DND-41 (cell line): Measurements from ENCODE around the gene ESR2.

Experiments used
- ATAC-seq: fragments of 200-7000 bp; cut with Tn5 transposase; 3 replicates; pipeline ENCODE4 v1.9.1; 2021; ENCODE audit warnings: low read depth; ENCODE audit not compliant: insufficient read depth
- DNase-seq: peaks from one replicate; pipeline ENCODE4 v3.0.0-alpha.2; 2020
- H2AFZ ChIP-seq: 2 replicates; pipeline ENCODE4 v1.6.0; 2012; ENCODE audit warnings: low read depth, low read length
- H3K27ac ChIP-seq: 2 replicates; pipeline ENCODE4 v1.5.1; 2012; ENCODE audit warnings: low read length, inconsistent platforms
- H3K27me3 ChIP-seq: fragments of 200-600 bp; sonication (generic); 2 replicates; pipeline ENCODE4 v1.6.0; 2012; ENCODE audit warnings: low read length, mild to moderate bottlenecking, inconsistent platforms; ENCODE audit not compliant: insufficient read depth, poor library complexity
- H3K36me3 ChIP-seq: 2 replicates; pipeline ENCODE4 v1.5.1; 2012; ENCODE audit warnings: low read length, inconsistent platforms; ENCODE audit not compliant: insufficient read depth
- H3K4me1 ChIP-seq: 2 replicates; pipeline ENCODE4 v1.5.1; 2012; ENCODE audit warnings: mild to moderate bottlenecking, low read length; ENCODE audit not compliant: insufficient read depth
- H3K4me2 ChIP-seq: 2 replicates; pipeline ENCODE4 v1.6.0; 2012; ENCODE audit warnings: mild to moderate bottlenecking, moderate library complexity, low read length, inconsistent platforms; ENCODE audit not compliant: insufficient read depth
- H3K4me3 ChIP-seq, 2 experiments: fragments of 200-600 bp in 1 of 2; shearing (Covaris generic) in 1 of 2; 2 replicates each; pipeline ENCODE4 v1.5.1; 2012 to 2016; ENCODE audit warnings: inconsistent platforms in 2 of 2, low read length in 2 of 2, mild to moderate bottlenecking in 2 of 2, low read depth in 1 of 2, moderate library complexity in 1 of 2
- H3K79me2 ChIP-seq: 2 replicates; pipeline ENCODE4 v1.6.0; 2012; ENCODE audit warnings: low read length, inconsistent platforms; ENCODE audit not compliant: insufficient read depth
- H3K9ac ChIP-seq: 2 replicates; pipeline ENCODE4 v1.6.0; 2012; ENCODE audit warnings: low read depth, mild to moderate bottlenecking, inconsistent platforms, low read length, moderate library complexity
- H3K9me3 ChIP-seq: 2 replicates; pipeline ENCODE4 v1.5.1; 2012; ENCODE audit warnings: low read length, moderate library complexity, mild to moderate bottlenecking, inconsistent platforms; ENCODE audit not compliant: insufficient read depth, severe bottlenecking
- H4K20me1 ChIP-seq: 2 replicates; pipeline ENCODE4 v1.6.0; 2012; ENCODE audit warnings: low read length; ENCODE audit not compliant: insufficient read depth
- EZH2 ChIP-seq: IDR thresholded peaks from 3 replicates; pipeline ENCODE4 v1.6.1; 2012; ENCODE audit warnings: borderline replicate concordance, low read depth, mild to moderate bottlenecking, moderate library complexity, low read length, inconsistent platforms; ENCODE audit not compliant: severe bottlenecking
- TF ChIP-seq, protein P1 (sequence below): IDR thresholded peaks from 2 replicates; pipeline ENCODE4 v1.5.1; 2012; ENCODE audit warnings: borderline replicate concordance, low read length, moderate library complexity, mild to moderate bottlenecking; ENCODE audit not compliant: poor library complexity, severe bottlenecking; ENCODE audit errors: extremely low read depth

The ESR2 gene

DNA sequence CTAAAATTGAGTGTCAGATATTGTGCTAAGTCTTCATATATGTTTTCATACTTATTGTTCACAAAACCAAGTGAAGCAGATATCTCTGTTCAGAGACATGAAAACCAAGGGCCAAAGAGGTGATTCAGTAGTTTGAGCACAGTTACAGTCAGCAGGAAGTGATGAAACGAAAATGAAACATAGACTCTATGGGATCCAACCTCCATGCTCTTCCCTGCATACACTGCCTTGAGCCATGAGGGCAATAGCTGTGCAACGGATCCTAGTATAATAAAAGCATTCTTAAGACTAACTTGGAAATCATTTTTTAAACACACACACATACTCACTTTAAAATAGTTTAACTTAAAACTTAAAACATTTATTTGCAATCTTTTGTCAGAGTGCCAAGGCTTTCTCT, 27.9 kb downstream of the ESR2 start:
- Histone ChIP-seq H3K79me2 (no peaks in the 10 kb centered on the region), H3K27me3 (no peaks in the 10 kb centered on the region), H4K20me1 (no peaks in the 10 kb centered on the region), H3K36me3 (no peaks in the 10 kb centered on the region), H3K4me3 (no peak overlapping the region), H3K27ac (no peak overlapping the region), H3K4me2 (no peak overlapping the region), H2AFZ (peak overlapping the region; percentile 64), H3K9ac (no peak overlapping the region), H3K4me1 (peaks cover 7% of the 10 kb centered on the region), H3K9me3 (no peaks in the 10 kb centered on the region)
- peak; percentile 91 for ATAC-seq
- DNase-seq, result peak; percentile 13
- TF ChIP-seq, protein P1, sequence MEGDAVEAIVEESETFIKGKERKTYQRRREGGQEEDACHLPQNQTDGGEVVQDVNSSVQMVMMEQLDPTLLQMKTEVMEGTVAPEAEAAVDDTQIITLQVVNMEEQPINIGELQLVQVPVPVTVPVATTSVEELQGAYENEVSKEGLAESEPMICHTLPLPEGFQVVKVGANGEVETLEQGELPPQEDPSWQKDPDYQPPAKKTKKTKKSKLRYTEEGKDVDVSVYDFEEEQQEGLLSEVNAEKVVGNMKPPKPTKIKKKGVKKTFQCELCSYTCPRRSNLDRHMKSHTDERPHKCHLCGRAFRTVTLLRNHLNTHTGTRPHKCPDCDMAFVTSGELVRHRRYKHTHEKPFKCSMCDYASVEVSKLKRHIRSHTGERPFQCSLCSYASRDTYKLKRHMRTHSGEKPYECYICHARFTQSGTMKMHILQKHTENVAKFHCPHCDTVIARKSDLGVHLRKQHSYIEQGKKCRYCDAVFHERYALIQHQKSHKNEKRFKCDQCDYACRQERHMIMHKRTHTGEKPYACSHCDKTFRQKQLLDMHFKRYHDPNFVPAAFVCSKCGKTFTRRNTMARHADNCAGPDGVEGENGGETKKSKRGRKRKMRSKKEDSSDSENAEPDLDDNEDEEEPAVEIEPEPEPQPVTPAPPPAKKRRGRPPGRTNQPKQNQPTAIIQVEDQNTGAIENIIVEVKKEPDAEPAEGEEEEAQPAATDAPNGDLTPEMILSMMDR, result no peak
- TF ChIP-seq EZH2, result no peak

DNA sequence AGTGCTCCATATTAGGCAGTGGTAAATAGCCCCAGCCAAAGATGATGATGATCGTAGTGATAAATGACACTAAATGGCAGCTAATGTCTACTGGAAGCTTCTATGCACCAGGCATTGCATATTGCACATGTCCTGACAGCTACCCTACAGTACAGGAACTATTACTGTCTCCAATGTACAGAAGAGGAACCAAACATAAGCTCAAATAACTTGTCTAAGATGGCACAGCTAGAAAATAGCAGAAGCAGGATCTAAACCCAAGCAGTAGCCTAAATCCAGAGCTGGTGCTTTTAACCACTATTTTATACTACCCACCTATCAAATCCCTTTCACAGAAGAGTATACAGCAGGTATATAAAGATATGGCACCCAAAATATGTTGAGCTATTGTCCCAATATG, 28.9 kb downstream of the ESR2 start:
- ATAC-seq, result no peak

DNA sequence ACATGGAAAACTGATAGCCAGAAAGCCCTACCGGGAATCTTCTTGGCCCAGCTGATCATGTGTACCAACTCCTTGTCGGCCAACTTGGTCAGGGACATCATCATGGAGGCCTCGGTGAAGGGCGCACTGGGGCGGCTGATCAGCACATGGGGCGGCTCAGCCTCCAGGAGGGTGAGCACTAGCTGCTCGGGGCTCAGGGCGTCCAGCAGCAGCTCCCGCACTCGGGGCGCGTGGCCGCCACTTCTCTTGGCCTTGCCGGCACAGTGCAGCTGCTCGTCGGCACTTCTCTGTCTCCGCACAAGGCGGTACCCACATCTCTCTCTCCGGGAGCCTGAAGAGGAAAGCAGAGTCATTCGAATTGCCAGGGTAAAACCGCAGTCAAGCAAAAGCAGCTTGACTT, 33.8 kb downstream of the ESR2 start:
- TF ChIP-seq EZH2, result no peak
- TF ChIP-seq, protein P1, result no peak

More for the DNA sequence above, 28.9 kb downstream of the ESR2 start:
- Histone ChIP-seq H3K4me1 (peaks cover 7% of the 10 kb centered on the region), H3K36me3 (no peaks in the 10 kb centered on the region), H3K9ac (no peak overlapping the region), H3K79me2 (no peaks in the 10 kb centered on the region), H3K4me3 (no peak overlapping the region), H3K9me3 (no peaks in the 10 kb centered on the region), H3K27me3 (no peaks in the 10 kb centered on the region), H4K20me1 (no peaks in the 10 kb centered on the region), H3K4me2 (no peak overlapping the region), H2AFZ (no peak overlapping the region), H3K27ac (no peak overlapping the region)
- TF ChIP-seq, protein P1, result no peak
- no peak for TF ChIP-seq EZH2
- DNase-seq, result no peak

DNA sequence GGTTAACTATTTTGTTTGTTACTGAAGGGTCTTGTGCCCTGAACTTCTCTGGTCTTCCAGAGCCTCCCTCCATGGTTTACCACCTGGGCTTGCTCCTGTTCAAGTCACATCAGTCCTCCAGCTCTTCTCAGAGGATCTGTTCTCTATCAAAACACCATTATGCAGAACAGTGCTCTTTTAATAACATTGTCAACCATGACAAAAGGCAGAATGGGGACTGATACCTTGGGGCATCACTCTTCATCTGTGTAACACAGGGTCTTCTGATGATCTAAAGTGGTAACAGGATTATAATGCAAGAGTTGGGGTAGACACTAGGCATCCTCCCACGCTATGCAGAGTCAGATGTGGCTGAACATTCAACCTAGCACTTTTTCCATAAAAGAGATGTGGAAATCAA, 38.4 kb downstream of the ESR2 start:
- H3K27me3 ChIP-seq, result no peaks in the 10 kb centered on the region
- H3K36me3 ChIP-seq, result no peaks in the 10 kb centered on the region
- H3K27ac ChIP-seq, result no peak overlapping the region
- H3K9me3 ChIP-seq, result no peaks in the 10 kb centered on the region
- H3K4me2 ChIP-seq, result no peak overlapping the region
- H3K4me3 ChIP-seq, result no peak overlapping the region
- H3K4me1 ChIP-seq, result no peaks in the 10 kb centered on the region
- H4K20me1 ChIP-seq, result no peaks in the 10 kb centered on the region
- no peaks in the 10 kb centered on the region for H3K79me2 ChIP-seq
- no peak overlapping the region for H3K9ac ChIP-seq
- TF ChIP-seq, protein P1, result no peak
- no peak for TF ChIP-seq EZH2
- no peak for ATAC-seq
- H2AFZ ChIP-seq, result no peak overlapping the region
- no peak for DNase-seq

More for the DNA sequence above, 33.8 kb downstream of the ESR2 start:
- Histone ChIP-seq H3K79me2 (no peaks in the 10 kb centered on the region), H3K27ac (no peak overlapping the region), H3K27me3 (no peaks in the 10 kb centered on the region), H2AFZ (no peak overlapping the region), H3K9ac (no peak overlapping the region), H3K9me3 (no peaks in the 10 kb centered on the region), H3K4me1 (no peaks in the 10 kb centered on the region), H3K36me3 (no peaks in the 10 kb centered on the region), H4K20me1 (no peaks in the 10 kb centered on the region), H3K4me2 (no peak overlapping the region), H3K4me3 (no peak overlapping the region)
- DNase-seq (no peak), ATAC-seq (no peak)
